HG03439 (cell line): ENCODE measurements around the gene CENPT.

Experiments
- ATAC-seq: cut with Tn5 transposase; IDR thresholded peaks from one replicate; pipeline ENCODE4 v1.9.1; 2021; ENCODE audit warnings: mild to moderate bottlenecking, moderate library complexity; ENCODE audit not compliant: unreplicated experiment

Gene CENPT

GRCh38 chr16:67814567-67814966 is 32.9 kb downstream of the CENPT start:
- ATAC-seq: no peak

- ATAC-seq: no peak
Measured at GRCh38 chr16:67811899-67812298, 35.6 kb downstream of the CENPT start.

- ATAC-seq: no peak
Measured at GRCh38 chr16:67807148-67807682, 40.3 kb downstream of the CENPT start.

- ATAC-seq: peak; percentile 95
Measured at GRCh38 chr16:67806428-67807147, 40.9 kb downstream of the CENPT start, which contains the start of the genes RANBP10 and TSNAXIP1. Gene RANBP10 (minus strand): TSS chr16:67806560. CDS start chr16:67806536, 24 bp downstream. Gene TSNAXIP1 (plus strand): TSS chr16:67806889. CDS start chr16:67807150, 261 bp downstream.

- ATAC-seq: peak; percentile 7
Measured at GRCh38 chr16:67805718-67806427, 41.6 kb downstream of the CENPT start.

GRCh38 chr16:67804853-67805542 is 42.5 kb downstream of the CENPT start:
- ATAC-seq: no peak

GRCh38 chr16:67803894-67804293 is 43.6 kb downstream of the CENPT start:
- ATAC-seq: no peak

- no peak for ATAC-seq
Measured at GRCh38 chr16:67801883-67802282, 45.6 kb downstream of the CENPT start.

- no peak for ATAC-seq
Measured at GRCh38 chr16:67801241-67801640, 46.3 kb downstream of the CENPT start.

GRCh38 chr16:67800338-67800926 is 47.1 kb downstream of the CENPT start:
- no peak for ATAC-seq

GRCh38 chr16:67796099-67796718 is 51.3 kb downstream of the CENPT start:
- ATAC-seq: no peak

GRCh38 chr16:67790071-67790470 is 57.4 kb downstream of the CENPT start:
- ATAC-seq: no peak

GRCh38 chr16:67786491-67786890 is 61.0 kb downstream of the CENPT start:
- ATAC-seq: no peak

- ATAC-seq: no peak
Measured at GRCh38 chr16:67783353-67783725, 64.2 kb downstream of the CENPT start.

GRCh38 chr16:67782567-67783352 is 64.7 kb downstream of the CENPT start:
- no peak for ATAC-seq

GRCh38 chr16:67781565-67781921 is 66.0 kb downstream of the CENPT start:
- no peak for ATAC-seq

- no peak for ATAC-seq
Measured at GRCh38 chr16:67780847-67781564, 66.5 kb downstream of the CENPT start.

- no peak for ATAC-seq
Measured at GRCh38 chr16:67779256-67780014, 68.1 kb downstream of the CENPT start.
